HG03342 (cell line): ENCODE measurements around the gene NEK8.
"Not testable (repeated sequence)": the region's sequence is repeated elsewhere in the genome, so short reads cannot be mapped to it uniquely, and the experiment has no call there.

Source experiments
- ATAC-seq: cut with Tn5 transposase; IDR thresholded peaks from one replicate; pipeline ENCODE4 v1.9.1; 2021; ENCODE audit warnings: mild to moderate bottlenecking, moderate library complexity; ENCODE audit not compliant: unreplicated experiment

NEK8 gene

DNA sequence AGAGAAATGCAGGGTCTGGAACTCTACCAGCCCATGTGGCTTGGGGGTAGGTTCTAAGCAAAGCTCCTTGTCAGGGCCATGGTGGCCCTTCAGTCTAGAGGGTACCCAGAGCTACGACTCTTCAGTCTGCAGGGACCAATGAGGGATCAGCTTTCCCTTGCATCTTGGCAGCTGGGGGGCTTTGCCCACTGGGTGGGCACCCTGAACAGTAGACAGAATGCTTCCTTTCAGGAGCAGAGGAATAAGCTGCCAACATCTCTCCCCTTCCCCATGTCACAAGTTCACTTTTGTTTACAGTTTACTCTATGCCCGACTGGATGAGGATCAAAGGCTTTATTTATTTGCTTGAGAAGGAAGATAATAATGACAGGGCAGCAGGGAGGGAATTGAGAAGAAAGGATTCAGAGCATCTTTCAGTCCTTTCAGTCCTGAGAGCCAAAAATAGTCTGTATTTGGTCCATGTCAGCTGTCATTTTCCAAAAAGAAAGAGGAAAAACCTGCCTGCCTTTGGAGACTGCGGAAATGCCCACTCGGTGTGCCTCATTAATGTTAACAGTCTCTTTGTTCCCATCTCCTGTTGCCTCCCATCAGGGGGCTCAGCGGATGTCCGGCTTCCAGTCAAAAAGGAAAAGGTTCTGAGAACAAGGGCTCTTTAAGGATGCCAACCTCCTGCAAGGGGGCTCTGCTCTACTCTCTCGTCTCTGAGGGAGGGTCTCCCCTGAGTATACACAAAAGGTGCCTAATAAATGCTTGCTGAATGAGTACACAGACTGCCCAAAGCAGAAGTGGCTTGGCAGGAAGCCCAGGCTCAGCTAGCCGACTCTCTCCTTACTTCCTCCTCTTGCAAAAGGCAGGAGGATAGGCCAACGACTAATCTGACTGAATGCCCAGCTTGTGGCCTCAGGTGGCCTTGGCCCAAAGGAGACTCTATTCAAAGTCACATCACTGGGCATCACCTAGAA, 32.3 kb downstream of the NEK8 start:
- no peak for ATAC-seq

DNA sequence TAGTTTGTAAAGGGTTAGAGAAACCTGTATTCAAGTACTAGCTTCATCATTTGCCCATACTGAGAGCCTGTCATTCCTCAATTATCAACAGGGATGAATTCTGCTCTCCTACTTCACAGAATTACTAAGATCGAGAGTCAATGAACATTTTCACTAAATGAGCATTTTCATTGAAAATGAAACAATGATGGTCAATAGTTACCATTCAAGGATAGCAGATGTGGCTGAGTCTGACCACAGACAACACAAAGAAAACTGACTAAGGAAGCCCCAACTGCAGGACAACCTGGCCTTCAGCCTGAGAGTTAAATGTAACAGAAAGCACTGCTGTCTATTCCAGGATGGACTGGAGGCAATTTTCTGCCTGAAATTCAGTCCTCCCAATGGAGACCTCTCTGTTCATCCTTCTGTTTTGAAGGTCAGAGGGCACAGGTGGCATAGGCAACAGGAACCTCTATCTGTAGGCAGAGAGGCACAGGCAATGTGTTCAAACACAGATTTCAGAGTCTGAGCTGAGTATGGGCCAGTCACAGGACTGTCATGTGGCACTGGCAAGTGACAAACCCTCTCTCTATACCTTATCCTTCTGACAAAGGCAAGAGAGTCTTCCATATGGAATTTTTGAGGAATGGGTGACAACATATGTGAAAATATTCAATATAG, 34.7 kb downstream of the NEK8 start:
- peak; percentile 46 for ATAC-seq

DNA sequence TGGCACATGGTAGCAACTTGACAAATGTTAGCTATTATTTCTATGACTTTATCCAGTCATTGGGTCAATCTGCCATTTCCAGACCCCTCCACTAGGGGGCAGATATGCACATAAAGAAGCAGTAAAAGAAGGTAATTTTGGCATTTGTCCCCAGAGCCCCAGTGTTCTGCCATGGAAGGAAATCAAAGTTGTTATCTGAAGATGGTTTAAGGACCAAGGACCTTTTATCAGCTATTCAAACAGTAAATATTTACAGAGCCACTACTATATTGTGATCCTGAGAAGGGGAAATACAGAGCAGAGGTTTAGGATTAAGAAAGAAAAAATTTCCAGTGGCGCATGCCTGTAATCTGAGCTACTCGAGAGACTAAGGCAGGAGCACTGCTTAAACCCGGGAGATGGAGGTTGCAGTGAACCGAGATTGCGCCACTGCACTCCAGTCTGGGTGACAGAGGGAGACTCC, 35.2 kb downstream of the NEK8 start:
- ATAC-seq: peak; percentile 28

DNA sequence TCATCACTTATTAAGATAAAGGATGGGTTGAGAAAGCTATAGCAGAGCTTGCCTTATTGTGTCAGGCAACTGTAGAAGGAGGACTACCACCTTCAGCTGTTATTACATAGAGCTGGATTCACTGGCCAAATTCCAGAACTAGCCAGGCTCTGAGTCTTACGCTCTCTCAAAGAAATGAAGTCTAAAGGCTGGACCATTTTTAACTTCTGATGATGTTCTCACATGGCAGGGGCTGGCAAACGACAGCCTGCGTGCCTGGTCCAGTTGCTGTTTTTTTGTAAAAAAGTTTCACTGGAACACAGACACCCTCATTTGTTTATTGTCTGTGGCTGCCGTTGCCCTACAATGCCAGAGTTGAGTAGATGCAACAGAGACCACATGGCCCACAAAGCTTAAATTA, 36.5 kb downstream of the NEK8 start:
- ATAC-seq: no peak

DNA sequence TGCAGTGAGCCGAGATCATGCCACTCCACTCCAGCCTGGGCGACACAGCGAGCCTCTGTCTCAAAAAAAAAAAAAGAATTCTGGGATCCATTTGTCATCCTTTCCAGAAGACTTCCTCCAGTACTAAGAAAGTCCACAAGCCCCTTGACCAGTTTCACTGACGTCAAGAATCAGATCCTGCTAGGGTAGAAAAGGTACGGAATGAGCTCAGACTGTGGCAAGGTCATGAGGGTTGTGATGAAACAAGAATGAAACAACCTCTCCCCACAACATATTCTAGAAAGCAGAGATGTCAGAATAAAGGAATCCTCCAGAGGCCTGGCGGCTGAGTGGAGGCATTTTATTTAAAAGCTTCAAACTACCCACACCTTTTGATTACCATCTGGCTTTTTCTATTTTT, 45.1 kb downstream of the NEK8 start:
- no peak for ATAC-seq

DNA sequence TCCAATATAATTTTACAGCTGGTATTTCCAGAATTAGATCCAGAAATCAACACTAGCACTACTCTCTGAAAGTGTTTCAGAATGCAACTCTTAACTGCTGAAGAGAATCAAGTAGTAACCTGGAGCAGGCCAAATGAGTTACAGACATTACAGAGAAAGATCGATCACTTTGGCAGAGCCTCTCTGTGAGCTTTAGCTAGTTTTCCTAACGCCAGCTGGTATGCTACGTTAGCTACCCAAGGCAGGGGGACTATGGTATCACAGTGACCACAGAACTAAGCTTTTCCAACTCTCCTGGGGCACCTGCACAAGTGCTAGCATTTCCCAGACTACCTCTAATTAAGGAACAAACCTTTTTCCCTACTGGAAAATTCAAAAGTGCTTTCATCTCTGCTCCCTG, 45.6 kb downstream of the NEK8 start:
- ATAC-seq: no peak

DNA sequence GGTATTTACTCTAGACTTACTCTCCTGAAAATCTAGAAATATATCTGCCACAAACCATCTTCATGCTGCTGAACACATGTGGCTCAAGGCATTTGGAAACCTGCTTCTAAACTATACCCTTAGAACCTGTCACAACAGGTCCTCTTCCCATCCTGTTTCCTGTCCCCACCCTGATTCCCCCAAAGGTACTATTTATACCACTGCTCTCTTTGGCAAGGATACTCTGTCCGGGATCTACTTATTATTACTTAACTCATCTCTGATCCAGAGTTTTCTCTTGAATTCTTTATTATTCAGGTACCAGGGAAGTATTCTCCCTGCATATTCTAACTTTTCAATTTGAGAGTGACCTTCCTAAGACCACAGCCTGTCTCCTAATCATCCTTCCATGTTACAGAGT, 48.6 kb downstream of the NEK8 start:
- no peak for ATAC-seq

DNA sequence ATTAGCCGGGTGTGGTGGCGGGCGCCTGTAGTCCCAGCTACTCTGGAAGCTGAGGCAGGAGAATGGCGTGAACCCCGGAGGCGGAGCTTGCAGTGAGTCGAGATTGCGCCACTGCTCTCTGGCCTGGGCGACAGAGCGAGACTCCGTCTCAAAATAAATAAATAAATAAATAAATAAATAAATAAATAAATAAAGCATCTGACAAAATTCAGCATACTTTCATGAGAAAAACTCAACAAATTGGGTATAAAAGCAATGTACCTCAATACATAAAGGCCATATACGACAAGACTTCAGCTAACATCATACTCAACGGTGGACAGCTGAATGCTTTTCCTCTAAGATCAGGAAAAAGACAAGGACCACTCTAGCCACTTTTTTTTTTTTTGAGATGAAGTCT, 51.0 kb downstream of the NEK8 start:
- ATAC-seq: not testable (repeated sequence)

DNA sequence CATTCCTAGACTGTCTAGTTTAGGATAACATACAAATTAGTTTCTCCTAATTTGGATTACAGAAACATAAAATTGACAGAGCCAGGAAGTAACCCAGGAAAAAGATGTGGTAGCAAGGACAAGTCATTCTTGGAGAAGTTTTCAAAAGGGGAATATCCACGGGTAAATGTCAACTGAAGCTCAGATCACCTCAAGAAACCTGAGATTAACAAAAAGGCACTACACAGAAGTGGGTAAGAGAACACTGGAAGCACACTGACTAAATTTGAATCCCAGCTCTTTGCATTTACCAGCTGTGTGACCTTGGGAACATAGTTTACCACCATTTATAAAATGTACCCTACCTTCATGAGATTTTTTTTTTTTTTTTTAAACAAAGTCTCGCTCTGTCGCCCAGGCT, 54.6 kb downstream of the NEK8 start:
- ATAC-seq: no peak

DNA sequence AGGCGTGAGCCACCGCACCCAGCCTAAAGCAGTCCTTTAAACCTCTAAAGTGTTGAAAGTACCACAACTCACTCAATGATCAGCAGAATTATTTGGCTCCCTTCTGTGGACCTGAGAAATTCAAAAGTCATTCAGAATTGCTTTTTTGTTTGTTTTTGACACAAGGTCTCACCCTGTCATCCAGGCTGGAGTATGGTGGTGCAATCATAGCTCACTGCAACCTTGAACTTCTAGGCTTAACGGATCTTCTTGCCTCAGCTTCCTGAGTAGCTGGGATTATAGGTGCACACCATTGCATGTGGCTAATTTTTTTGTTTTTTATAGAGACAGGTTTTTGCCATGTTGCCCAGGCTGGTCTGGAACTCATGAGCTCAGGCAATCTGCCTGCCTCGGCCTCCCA, 59.5 kb downstream of the NEK8 start:
- no peak for ATAC-seq
